ENCODE results near the gene GDPGP1. TPM values are rescaled to one million over a fixed set of nuclear protein-coding genes. Genes with fewer than 3 reads are reported as not detected.
A peak's percentile ranks its signal among the peaks of the same experiment; 100 is the strongest.

The GDPGP1 gene
- total RNA-seq, 1 donor from 2014 or later = 2.9 TPM

DNA sequence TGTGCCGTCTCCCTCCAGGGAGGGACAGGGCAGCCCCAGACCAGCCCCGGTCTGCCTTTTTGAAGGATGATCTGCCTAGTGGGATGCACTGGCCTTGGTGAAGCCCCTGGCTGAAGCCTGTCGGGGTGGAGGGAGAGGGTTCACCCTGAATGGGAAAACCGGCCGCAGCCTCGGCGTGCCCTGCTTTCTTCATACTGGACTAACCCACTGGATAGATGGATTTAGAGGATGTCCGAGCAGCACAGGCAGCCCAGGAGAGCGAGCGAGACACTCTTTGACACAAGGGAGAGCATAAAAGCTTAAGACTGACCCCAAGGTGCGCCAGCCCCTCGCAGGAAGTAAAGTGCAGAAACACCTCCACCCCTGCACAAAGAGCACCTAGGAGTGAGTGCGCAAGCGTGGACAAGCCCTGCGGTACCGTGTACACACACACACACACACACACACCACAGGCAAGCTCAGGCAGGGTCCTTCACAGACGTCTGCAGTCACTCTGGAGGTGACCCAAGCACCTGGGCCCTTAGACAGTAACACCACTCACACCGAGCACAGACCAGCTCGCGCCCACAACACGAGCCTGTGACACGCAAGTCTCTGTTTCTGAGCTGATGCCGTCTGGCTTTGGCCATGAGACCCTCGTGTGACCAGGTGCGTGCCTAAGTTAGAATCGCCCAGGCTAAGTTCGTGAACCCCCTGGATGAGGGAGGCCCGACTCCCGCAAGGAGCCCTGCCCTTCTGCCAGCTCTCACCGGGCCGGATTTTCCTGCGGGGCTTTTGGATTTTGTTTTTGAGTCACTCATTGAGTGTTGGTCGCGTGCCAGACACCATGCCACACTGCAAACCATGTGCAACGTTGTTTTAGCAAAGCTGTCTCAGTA is 21.5 kb upstream of the GDPGP1 start:
- DNase-seq (ENCODE audit: low read depth) = peak; percentile 91
- TF ChIP-seq, protein P1, sequence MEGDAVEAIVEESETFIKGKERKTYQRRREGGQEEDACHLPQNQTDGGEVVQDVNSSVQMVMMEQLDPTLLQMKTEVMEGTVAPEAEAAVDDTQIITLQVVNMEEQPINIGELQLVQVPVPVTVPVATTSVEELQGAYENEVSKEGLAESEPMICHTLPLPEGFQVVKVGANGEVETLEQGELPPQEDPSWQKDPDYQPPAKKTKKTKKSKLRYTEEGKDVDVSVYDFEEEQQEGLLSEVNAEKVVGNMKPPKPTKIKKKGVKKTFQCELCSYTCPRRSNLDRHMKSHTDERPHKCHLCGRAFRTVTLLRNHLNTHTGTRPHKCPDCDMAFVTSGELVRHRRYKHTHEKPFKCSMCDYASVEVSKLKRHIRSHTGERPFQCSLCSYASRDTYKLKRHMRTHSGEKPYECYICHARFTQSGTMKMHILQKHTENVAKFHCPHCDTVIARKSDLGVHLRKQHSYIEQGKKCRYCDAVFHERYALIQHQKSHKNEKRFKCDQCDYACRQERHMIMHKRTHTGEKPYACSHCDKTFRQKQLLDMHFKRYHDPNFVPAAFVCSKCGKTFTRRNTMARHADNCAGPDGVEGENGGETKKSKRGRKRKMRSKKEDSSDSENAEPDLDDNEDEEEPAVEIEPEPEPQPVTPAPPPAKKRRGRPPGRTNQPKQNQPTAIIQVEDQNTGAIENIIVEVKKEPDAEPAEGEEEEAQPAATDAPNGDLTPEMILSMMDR (IDR thresholded peaks at IDR 0.05; ENCODE audit: insufficient read depth, low read length, severe bottlenecking) = no peak
- no peak for FAIRE-seq
- Histone ChIP-seq H3K4me3 (ENCODE audit: low read depth, low read length) (peak overlapping the region; percentile 2), H3K36me3 (ENCODE audit: control insufficient read depth, insufficient read depth, low read length) (peaks cover 11% of the 10 kb centered on the region), H3K27me3 (ENCODE audit: control insufficient read depth, insufficient read depth, low read length) (no peaks in the 10 kb centered on the region)

DNA sequence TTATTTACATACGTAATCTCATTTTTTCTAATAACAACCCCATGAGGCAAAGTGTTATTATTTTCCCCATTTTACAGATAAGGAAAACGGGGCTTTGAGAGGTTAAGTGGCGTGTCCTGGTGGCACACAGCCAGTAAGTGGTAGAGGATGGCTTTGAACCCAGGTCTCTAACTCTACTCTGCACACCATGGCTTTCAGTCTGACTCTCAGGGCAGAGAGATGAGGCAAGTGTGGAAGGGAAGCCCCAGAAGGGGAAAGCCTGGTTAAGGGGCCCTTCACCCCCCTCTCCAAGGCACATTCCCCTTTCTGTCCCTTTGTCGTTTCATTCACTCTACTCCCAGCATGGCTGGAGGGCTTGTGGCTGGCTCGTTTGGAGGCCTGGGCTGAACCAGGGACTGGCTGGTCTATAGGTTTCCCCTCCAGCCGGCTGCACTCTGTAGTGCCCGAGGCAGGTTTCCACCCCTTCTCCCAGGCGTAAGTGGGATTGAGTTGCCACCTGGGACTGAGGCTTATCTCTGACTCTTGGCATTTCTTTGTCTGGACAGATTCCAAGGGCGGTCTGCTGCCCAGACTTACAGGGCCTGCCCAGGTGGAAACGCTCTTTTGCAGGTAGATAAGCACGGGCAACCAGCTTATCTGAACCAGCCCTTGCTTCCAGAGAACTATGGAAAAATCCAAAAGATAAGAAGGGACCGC is 20.7 kb upstream of the GDPGP1 start:
- peaks cover 18% of the 10 kb centered on the region for H3K36me3 ChIP-seq (ENCODE audit: control insufficient read depth, insufficient read depth, low read length)
- FAIRE-seq = no peak
- TF ChIP-seq, protein P1 (IDR thresholded peaks at IDR 0.05; ENCODE audit: insufficient read depth, low read length, severe bottlenecking) = no peak
- peak; percentile 62 for DNase-seq (ENCODE audit: low read depth)
- no peak overlapping the region for H3K4me3 ChIP-seq (ENCODE audit: low read depth, low read length)
- H3K27me3 ChIP-seq (ENCODE audit: control insufficient read depth, insufficient read depth, low read length) = no peaks in the 10 kb centered on the region

DNA sequence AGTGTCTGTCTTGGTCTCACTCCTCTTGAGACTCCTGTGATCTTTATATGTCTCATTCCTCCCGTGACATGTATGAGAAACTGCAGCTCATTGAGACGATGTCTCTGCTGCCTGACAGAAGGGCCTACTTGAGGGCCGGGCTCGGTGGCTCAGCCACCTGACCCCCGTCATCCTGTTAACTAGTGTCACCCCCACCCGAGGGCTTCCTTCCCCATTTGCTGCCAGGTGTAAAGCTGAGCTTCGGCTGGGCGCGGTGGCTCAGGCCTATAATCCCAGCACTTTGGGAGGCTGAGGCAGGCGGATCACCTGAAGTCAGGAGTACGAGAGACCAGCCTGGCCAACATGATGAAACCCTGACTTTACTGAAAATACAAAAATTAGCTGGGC is 20.2 kb upstream of the GDPGP1 start:
- no peak for FAIRE-seq
- no peak for DNase-seq (ENCODE audit: low read depth)
- Histone ChIP-seq H3K27me3 (ENCODE audit: control insufficient read depth, insufficient read depth, low read length) (no peaks in the 10 kb centered on the region), H3K36me3 (ENCODE audit: control insufficient read depth, insufficient read depth, low read length) (peaks cover 16% of the 10 kb centered on the region), H3K4me3 (ENCODE audit: low read depth, low read length) (no peak overlapping the region)
- TF ChIP-seq, protein P1 (IDR thresholded peaks at IDR 0.05; ENCODE audit: insufficient read depth, low read length, severe bottlenecking) = no peak

DNA sequence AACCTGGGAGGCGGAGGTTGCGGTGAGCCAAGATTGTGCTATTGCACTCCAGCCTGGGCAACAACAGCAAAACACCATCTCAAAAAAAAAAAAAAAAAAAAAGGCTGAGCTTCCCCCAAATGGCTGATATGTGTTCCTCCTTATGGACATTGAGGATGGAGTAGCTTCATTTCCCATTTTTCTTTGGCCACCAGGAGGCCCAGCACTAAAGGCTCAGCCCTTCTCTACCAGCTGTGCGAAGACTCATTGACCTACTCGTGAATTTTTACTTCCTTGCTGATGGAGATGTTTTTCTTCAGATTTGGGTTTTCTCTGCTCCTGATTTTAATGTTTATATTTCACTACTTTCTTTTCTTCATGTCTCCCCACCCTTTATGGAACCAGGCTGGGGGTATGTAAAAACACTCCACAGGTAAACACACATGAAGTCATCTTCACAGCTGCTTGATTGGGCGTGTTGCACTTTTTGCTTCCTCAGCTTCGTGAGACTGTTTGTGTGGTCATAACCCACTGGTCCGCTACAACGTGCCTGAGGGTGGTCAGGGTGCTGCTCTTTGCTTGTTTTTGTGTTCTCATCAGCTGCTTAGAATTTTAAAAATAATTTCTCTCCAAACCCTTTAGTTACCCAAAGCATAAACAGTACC is 19.3 kb upstream of the GDPGP1 start:
- TF ChIP-seq, protein P1 (IDR thresholded peaks at IDR 0.05; ENCODE audit: insufficient read depth, low read length, severe bottlenecking) = peak; percentile 53
- Histone ChIP-seq H3K4me3 (ENCODE audit: low read depth, low read length) (no peak overlapping the region), H3K27me3 (ENCODE audit: control insufficient read depth, insufficient read depth, low read length) (no peaks in the 10 kb centered on the region), H3K36me3 (ENCODE audit: control insufficient read depth, insufficient read depth, low read length) (peaks cover 21% of the 10 kb centered on the region)
- DNase-seq (ENCODE audit: low read depth) (no peak), FAIRE-seq (no peak)

DNA sequence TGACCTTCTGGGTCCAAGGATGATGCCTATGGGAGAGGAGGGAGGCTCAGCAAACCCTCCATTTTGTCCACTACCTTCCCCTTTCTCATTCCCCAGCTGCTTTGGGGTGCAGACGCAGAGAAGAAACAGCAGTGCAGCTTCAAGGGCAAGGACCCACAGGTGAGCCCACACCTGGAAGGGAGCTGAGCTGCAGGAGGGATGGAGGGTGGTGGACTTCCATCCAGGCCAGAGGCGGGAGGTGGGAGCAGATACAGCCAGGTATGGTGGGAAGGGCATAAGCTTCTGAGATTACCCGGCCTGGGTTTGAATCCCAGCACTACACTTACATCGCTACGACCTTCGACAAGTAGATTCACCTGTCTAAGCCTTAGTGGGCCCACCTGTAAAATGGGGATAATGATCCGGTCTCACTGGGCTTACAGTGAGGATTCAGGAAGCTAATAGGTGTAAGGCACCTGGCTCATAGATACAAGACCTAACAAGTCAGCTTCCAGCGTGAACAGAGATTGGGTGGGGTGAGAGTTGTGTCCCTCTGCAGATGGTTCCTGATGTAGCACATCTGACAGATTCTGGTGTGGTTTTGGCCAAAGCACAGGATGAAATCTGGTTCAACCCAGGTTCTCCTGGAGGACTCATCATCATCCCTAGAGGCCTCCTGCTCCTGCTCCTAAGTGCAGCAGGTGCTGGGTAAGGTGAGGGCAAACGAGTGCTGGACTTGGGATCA is 16.2 kb upstream of the GDPGP1 start:
- Histone ChIP-seq H3K4me3 (ENCODE audit: low read depth, low read length) (no peak overlapping the region), H3K36me3 (ENCODE audit: control insufficient read depth, insufficient read depth, low read length) (peaks cover 35% of the 10 kb centered on the region), H3K27me3 (ENCODE audit: control insufficient read depth, insufficient read depth, low read length) (no peaks in the 10 kb centered on the region)
- TF ChIP-seq, protein P1 (IDR thresholded peaks at IDR 0.05; ENCODE audit: insufficient read depth, low read length, severe bottlenecking) = no peak
- FAIRE-seq (no peak), DNase-seq (ENCODE audit: low read depth) (no peak)

All from bronchial epithelial cell (primary cell).